Upper lobe of left lung (tissue), 6 donors: ENCODE results near the gene NNAT. TPM values are rescaled to one million over a fixed set of nuclear protein-coding genes. Genes with fewer than 3 reads are reported as not detected.
A peak's percentile ranks its signal among the peaks of the same experiment; 100 is the strongest.
"Not testable (repeated sequence)": the region's sequence is repeated elsewhere in the genome, so short reads cannot be mapped to it uniquely, and the experiment has no call there.

ENCODE experiments used
- ATAC-seq, 2 donors: fragments of 200-7000 bp; cut with Tn5 transposase; one replicate each; pipeline ENCODE4 v1.9.1; 2022; ENCODE audit warnings: mild to moderate bottlenecking in 2 of 2, moderate library complexity in 2 of 2; ENCODE audit not compliant: low FRiP score in 2 of 2
- DNase-seq, 2 donors: peaks; one replicate each; pipeline ENCODE4 v3.0.0-alpha.2; 2019 to 2020
- H3K27ac ChIP-seq, 4 donors: fragments of 200-600 bp; sonication (generic); one replicate each; pipeline ENCODE4 v1.5.1; 2016 to 2019
- H3K27me3 ChIP-seq, 4 donors: fragments of 200-600 bp; sonication (generic); one replicate each; pipeline ENCODE4 v1.5.1; 2017 to 2019
- H3K36me3 ChIP-seq, 4 donors: fragments of 200-600 bp; sonication (generic); one replicate each; pipeline ENCODE4 v1.5.1; 2016 to 2019
- H3K4me1 ChIP-seq, 4 donors: fragments of 200-600 bp; sonication (generic); one replicate each; pipeline ENCODE4 v1.5.1; 2018 to 2019
- H3K4me3 ChIP-seq, 4 donors: fragments of 200-600 bp; sonication (generic); one replicate each; pipeline ENCODE4 v1.5.1; 2017 to 2019; ENCODE audit warnings: mild to moderate bottlenecking in 2 of 4, moderate library complexity in 1 of 4
- H3K9me3 ChIP-seq, 4 donors: fragments of 200-600 bp; sonication (generic); one replicate each; pipeline ENCODE4 v1.5.1; 2018 to 2019
- EP300 ChIP-seq, 4 donors: sonication (generic); formaldehyde crosslinking; IDR thresholded peaks; one replicate each; pipeline ENCODE4 v1.5.1; 2017; ENCODE audit warnings: antibody characterized with exemption in 4 of 4, control low read depth in 2 of 4
- POLR2A ChIP-seq, 4 donors: fragments of 450-650 bp; IDR thresholded peaks; one replicate each; pipeline ENCODE4 v1.5.1; 2016 to 2017; ENCODE audit warnings: antibody characterized with exemption in 4 of 4, mild to moderate bottlenecking in 2 of 4
- POLR2AphosphoS5 ChIP-seq, 2 donors: sonication (generic); formaldehyde crosslinking; IDR thresholded peaks; one replicate each; pipeline ENCODE4 v1.5.1; 2017; ENCODE audit warnings: antibody characterized with exemption in 2 of 2
- WGBS, 2 donors: methylation state at CpG; one replicate each; pipeline ENCODE4 v1.1.5; 2017 to 2018; 5-methylcytosine and 5-hydroxymethylcytosine counted together
- total RNA-seq, 6 donors: library from RNA; depleted of rRNA in 4 of 6; stranded (reverse); fragments of >200 nt in 4 of 6; gene quantifications; one replicate each; pipeline versions ENCODE4 v1.1.0 to v1.2.1, GENCODE V29; 2016 to 2021
- TF ChIP-seq, protein P1 (sequence below), 6 experiments: fragments of 450-650 bp in 4 of 6; fragments of 200-600 bp in 2 of 6; sonication (generic) in 2 of 6; IDR thresholded peaks; one replicate each; pipeline ENCODE4 v1.5.1; 2016 to 2019; ENCODE audit warnings: antibody characterized with exemption in 6 of 6
- donor health status: DM: no; HTN: no; CAD: no; lungs with moderate emphysema.
- donor health status: DM: no; HTN: yes; CAD: no; lungs with severe emphysema.

Gene NNAT
- 1 to 10 TPM in 2 of 6 donors, under 1 TPM in 2, not detected in 2; 0.66 to 1.2 (median 0.95) TPM for total RNA-seq

DNA sequence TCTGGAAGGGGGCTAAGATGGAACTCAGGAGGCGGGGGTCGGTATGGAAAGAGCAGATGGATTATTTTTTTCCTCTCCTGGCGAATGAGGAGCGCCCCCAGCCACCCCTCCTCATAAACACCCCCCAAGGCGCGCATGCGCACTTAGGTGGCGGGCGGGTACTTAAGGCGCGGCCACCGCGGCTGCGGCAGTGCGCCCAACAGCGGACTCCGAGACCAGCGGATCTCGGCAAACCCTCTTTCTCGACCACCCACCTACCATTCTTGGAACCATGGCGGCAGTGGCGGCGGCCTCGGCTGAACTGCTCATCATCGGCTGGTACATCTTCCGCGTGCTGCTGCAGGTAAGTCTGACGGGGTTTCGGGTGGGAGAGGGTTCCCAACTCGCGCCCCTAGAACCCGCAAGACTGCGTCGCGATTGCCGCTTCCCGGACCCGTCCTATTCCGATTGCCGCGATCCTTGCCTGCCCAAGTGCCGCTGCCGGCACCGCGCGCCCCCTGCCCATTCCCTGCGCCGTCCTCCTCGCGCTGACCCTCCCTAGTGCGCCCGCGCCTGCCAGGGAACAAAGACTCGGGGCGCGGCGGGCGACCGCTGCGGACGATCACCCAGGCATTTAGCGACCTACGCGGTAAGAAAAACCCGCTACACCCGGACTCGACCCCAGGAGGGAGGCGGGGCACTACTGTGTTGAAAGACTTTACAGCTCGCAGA, at the start of gene NNAT:
Gene NNAT (plus strand): TSS at position 190 of the 711 bp plus-strand sequence. CDS start 82 bp downstream, at position 272.
- WGBS, 2 donors: 72 to 83% methylated on average over 61 to 68 of the region's 69 CpGs
- H3K27me3 ChIP-seq: no peaks in the 10 kb centered on the region
- H3K4me3 ChIP-seq: peak within 1 kb of the TSS in 3 of 4 donors; percentile 23 to 27 (median 23)
- H3K9me3 ChIP-seq: no peaks in the 10 kb centered on the region
- DNase-seq (peak in 1 of 2 donors; percentile 79), ATAC-seq (no peak)
- TF ChIP-seq EP300 (IDR thresholded peaks at IDR 0.05) (no peak), POLR2AphosphoS5 (IDR thresholded peaks at IDR 0.05) (no peak), POLR2A (IDR thresholded peaks at IDR 0.05) (no peak)
- TF ChIP-seq, protein P1, sequence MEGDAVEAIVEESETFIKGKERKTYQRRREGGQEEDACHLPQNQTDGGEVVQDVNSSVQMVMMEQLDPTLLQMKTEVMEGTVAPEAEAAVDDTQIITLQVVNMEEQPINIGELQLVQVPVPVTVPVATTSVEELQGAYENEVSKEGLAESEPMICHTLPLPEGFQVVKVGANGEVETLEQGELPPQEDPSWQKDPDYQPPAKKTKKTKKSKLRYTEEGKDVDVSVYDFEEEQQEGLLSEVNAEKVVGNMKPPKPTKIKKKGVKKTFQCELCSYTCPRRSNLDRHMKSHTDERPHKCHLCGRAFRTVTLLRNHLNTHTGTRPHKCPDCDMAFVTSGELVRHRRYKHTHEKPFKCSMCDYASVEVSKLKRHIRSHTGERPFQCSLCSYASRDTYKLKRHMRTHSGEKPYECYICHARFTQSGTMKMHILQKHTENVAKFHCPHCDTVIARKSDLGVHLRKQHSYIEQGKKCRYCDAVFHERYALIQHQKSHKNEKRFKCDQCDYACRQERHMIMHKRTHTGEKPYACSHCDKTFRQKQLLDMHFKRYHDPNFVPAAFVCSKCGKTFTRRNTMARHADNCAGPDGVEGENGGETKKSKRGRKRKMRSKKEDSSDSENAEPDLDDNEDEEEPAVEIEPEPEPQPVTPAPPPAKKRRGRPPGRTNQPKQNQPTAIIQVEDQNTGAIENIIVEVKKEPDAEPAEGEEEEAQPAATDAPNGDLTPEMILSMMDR (IDR thresholded peaks at IDR 0.05): no peak
- H3K27ac ChIP-seq: peak within 1 kb of the TSS in 1 of 4 donors; percentile 28
- H3K36me3 ChIP-seq: peaks cover 0 to 16% (median 4%) of the 10 kb centered on the region in 4 donors
- peaks cover 62 to 87% (median 65%) of the 10 kb centered on the region in 4 donors for H3K4me1 ChIP-seq

GRCh38 chr20:37471741-37472235, 49.3 kb upstream of the NNAT start:
- H3K4me3 ChIP-seq: no peak overlapping the region
- DNase-seq (no peak), ATAC-seq (no peak)
- TF ChIP-seq, protein P1 (IDR thresholded peaks at IDR 0.05): no peak
- TF ChIP-seq EP300 (IDR thresholded peaks at IDR 0.05) (no peak), POLR2A (IDR thresholded peaks at IDR 0.05) (no peak), POLR2AphosphoS5 (IDR thresholded peaks at IDR 0.05) (no peak)
- H3K27ac ChIP-seq: no peak overlapping the region
- no peaks in the 10 kb centered on the region for H3K4me1 ChIP-seq
- no peaks in the 10 kb centered on the region for H3K9me3 ChIP-seq
- no peaks in the 10 kb centered on the region for H3K27me3 ChIP-seq
- whole genome bisulfite sequencing, 2 donors: 73 to 81% methylated on average over 7 of the region's 7 CpGs
- H3K36me3 ChIP-seq: no peaks in the 10 kb centered on the region

- H3K4me3 ChIP-seq, H3K27ac ChIP-seq, ATAC-seq, H3K9me3 ChIP-seq, H3K36me3 ChIP-seq, H3K4me1 ChIP-seq, DNase-seq, H3K27me3 ChIP-seq: not testable (repeated sequence)
- 81 to 84% methylated on average over 6 of the region's 6 CpGs for WGBS, 2 donors
Observed at GRCh38 chr20:37472435-37472834, 48.6 kb upstream of the NNAT start.

GRCh38 chr20:37473249-37474000, 47.6 kb upstream of the NNAT start:
- DNase-seq (peak in 1 of 2 donors; percentile 4), ATAC-seq (peak in 1 of 2 donors; percentile 19)
- Histone ChIP-seq H3K27me3 (no peaks in the 10 kb centered on the region), H3K9me3 (no peaks in the 10 kb centered on the region), H3K4me1 (no peaks in the 10 kb centered on the region), H3K27ac (no peak overlapping the region), H3K36me3 (no peaks in the 10 kb centered on the region), H3K4me3 (no peak overlapping the region)
- 86 to 87% methylated on average over 11 of the region's 11 CpGs for WGBS, 2 donors
- TF ChIP-seq, protein P1 (IDR thresholded peaks at IDR 0.05): no peak
- TF ChIP-seq EP300 (IDR thresholded peaks at IDR 0.05) (no peak), POLR2A (IDR thresholded peaks at IDR 0.05) (no peak), POLR2AphosphoS5 (IDR thresholded peaks at IDR 0.05) (no peak)

GRCh38 chr20:37474386-37474785, 46.7 kb upstream of the NNAT start:
- DNase-seq: no peak
- no peak for ATAC-seq
- no peak overlapping the region for H3K27ac ChIP-seq
- TF ChIP-seq POLR2AphosphoS5 (IDR thresholded peaks at IDR 0.05) (no peak), EP300 (IDR thresholded peaks at IDR 0.05) (no peak), POLR2A (IDR thresholded peaks at IDR 0.05) (no peak)
- TF ChIP-seq, protein P1 (IDR thresholded peaks at IDR 0.05): no peak
- H3K4me3 ChIP-seq: no peak overlapping the region
- no peaks in the 10 kb centered on the region for H3K4me1 ChIP-seq
- no peaks in the 10 kb centered on the region for H3K36me3 ChIP-seq
- no peaks in the 10 kb centered on the region for H3K9me3 ChIP-seq
- H3K27me3 ChIP-seq: no peaks in the 10 kb centered on the region
- 78 to 88% methylated on average over 4 of the region's 4 CpGs for WGBS, 2 donors
